Testis (tissue), 5 donors: Measurements from ENCODE around the gene LFNG. TPM values are rescaled to one million over a fixed set of nuclear protein-coding genes. Genes with fewer than 3 reads are reported as not detected.
A peak's percentile ranks its signal among the peaks of the same experiment; 100 is the strongest.

Experiments used
- DNase-seq: peaks from one replicate; pipeline ENCODE4 v3.0.0-alpha.2; 2019
- H3K27ac ChIP-seq, 2 donors: fragments of 200-600 bp; sonication (generic); one replicate each; pipeline ENCODE4 v1.5.1; 2019
- H3K27me3 ChIP-seq: fragments of 200-600 bp; sonication (generic); one replicate; pipeline ENCODE4 v1.5.1; 2019
- H3K36me3 ChIP-seq: fragments of 200-600 bp; sonication (generic); one replicate; pipeline ENCODE4 v1.5.1; 2017; ENCODE audit warnings: low read depth; ENCODE audit errors: missing control alignments
- H3K4me1 ChIP-seq: fragments of 200-600 bp; sonication (generic); one replicate; pipeline ENCODE4 v1.5.1; 2019
- H3K4me3 ChIP-seq, 2 donors: fragments of 200-600 bp; sonication (generic); one replicate each; pipeline ENCODE4 v1.5.1; 2017 to 2019
- H3K9me3 ChIP-seq: fragments of 200-600 bp; sonication (generic); one replicate; pipeline ENCODE4 v1.5.1; 2017
- CTCF ChIP-seq, 3 experiments: fragments of 450-650 bp in 2 of 3; fragments of 200-600 bp in 1 of 3; sonication (generic) in 1 of 3; IDR thresholded peaks; one replicate each; pipeline ENCODE4 v1.5.1; 2016 to 2019; ENCODE audit warnings: antibody characterized with exemption in 3 of 3, mild to moderate bottlenecking in 2 of 3, moderate library complexity in 1 of 3
- POLR2A ChIP-seq: fragments of 450-650 bp; IDR thresholded peaks from one replicate; pipeline ENCODE4 v1.6.1; 2017; ENCODE audit warnings: antibody characterized with exemption, mild to moderate bottlenecking, moderate library complexity
- WGBS, 2 donors: methylation state at CpG; one replicate each; pipeline ENCODE4 v1.1.5; 2018; 5-methylcytosine and 5-hydroxymethylcytosine counted together
- intact Hi-C: fragments of 100-400 bp; cut with DNase I; formaldehyde crosslinking; loops from one replicate; pipeline ENCODE4 v1.15.1; 2023; ENCODE audit warnings: low total_unique reads
- long read RNA-seq, 2 donors: transcript quantifications; one replicate each; lab custom pipeline, GENCODE V29; 2026
- polyA plus RNA-seq: library from polyadenylated mRNA; stranded (reverse); fragments of 350-450 nt; fragmentation: Illumina TruSeq; extraction: RNeasy Lipid Tissue Mini Kit (QIAGEN cat#74804); gene quantifications from one replicate; pipeline ENCODE4 v1.2.3, GENCODE V29; 2014; ENCODE audit warnings: low read depth, low replicate concordance; ENCODE audit not compliant: insufficient read depth
- total RNA-seq, 2 donors: library from RNA; depleted of rRNA; stranded (reverse); fragments of >200 nt; gene quantifications; one replicate each; pipeline ENCODE4 v1.2.3, GENCODE V29; 2016

The LFNG gene
- total RNA-seq, result 10 to 100 TPM; 18.3 to 34.1 TPM
- 10.1 TPM for polyA plus RNA-seq
- long read RNA-seq, donor 1, transcript LFNG-201 (8 exons, 2,377 nt), result major isoform, 10 of 10 reads
- long read RNA-seq, donor 1, partial matches to known transcripts, result 0 of 10 reads
- long read RNA-seq, donor 1, other reads (novel, unspliced or antisense), result 0 of 10 reads
- long read RNA-seq, donor 2, transcript LFNG-201 (8 exons, 2,377 nt), result major isoform, 7 of 7 reads
- long read RNA-seq, donor 2, partial matches to known transcripts, result 0 of 7 reads
- long read RNA-seq, donor 2, other reads (novel, unspliced or antisense), result 0 of 7 reads

- Histone ChIP-seq H3K9me3 (no peaks in the 10 kb centered on the region), H3K27me3 (no peaks in the 10 kb centered on the region), H3K4me1 (peaks cover 37% of the 10 kb centered on the region), H3K36me3 (no peaks in the 10 kb centered on the region), H3K27ac (peak within 1 kb of the TSS in 1 of 2 donors; percentile 41), H3K4me3 (peak within 1 kb of the TSS; percentile 49 to 59)
- DNase-seq, result peak; percentile 92
- intact Hi-C loops, result no loop called here
- WGBS, 2 donors, result 1 to 3% methylated on average over 7 to 56 of the region's 95 CpGs
- TF ChIP-seq CTCF (IDR thresholded peaks at IDR 0.05) (peak in 1 of 3 experiments; percentile 10), POLR2A (peak; percentile 25)
Measured at GRCh38 chr7:2519119-2519930, at the start of gene LFNG. Gene LFNG, plus strand, starts transcription at chr7:2519774. Its CDS starts 88 bp downstream, at chr7:2519862.

- Histone ChIP-seq H3K36me3 (no peaks in the 10 kb centered on the region), H3K4me3 (no peak overlapping the region), H3K4me1 (no peaks in the 10 kb centered on the region), H3K27me3 (no peaks in the 10 kb centered on the region), H3K27ac (no peak overlapping the region), H3K9me3 (no peaks in the 10 kb centered on the region)
- intact Hi-C loops, result loop anchor here (10.0 kb wide), 1 partner anchor 84 kb away; the partner anchor contains the start of genes BRAT1 and IQCE
- WGBS, 2 donors, result 69 to 77% methylated on average over 13 to 19 of the region's 19 CpGs
- no peak for TF ChIP-seq CTCF (IDR thresholded peaks at IDR 0.05)
- TF ChIP-seq POLR2A, result no peak
- no peak for DNase-seq
Measured at GRCh38 chr7:2470204-2471021, 49.2 kb upstream of the LFNG start.

GRCh38 chr7:2471022-2471329 lies 48.6 kb upstream of the LFNG start:
- WGBS, 2 donors, result 58 to 76% methylated on average over 3 to 5 of the region's 5 CpGs
- Histone ChIP-seq H3K4me1 (no peaks in the 10 kb centered on the region), H3K27ac (no peak overlapping the region), H3K4me3 (no peak overlapping the region), H3K36me3 (no peaks in the 10 kb centered on the region), H3K9me3 (no peaks in the 10 kb centered on the region), H3K27me3 (no peaks in the 10 kb centered on the region)
- TF ChIP-seq POLR2A (no peak), CTCF (IDR thresholded peaks at IDR 0.05) (no peak)
- intact Hi-C loops, result loop anchor here (10.0 kb wide), 1 partner anchor 84 kb away; the partner anchor contains the start of genes BRAT1 and IQCE
- no peak for DNase-seq

GRCh38 chr7:2471396-2471795 lies 48.2 kb upstream of the LFNG start:
- no peaks in the 10 kb centered on the region for H3K36me3 ChIP-seq
- H3K27ac ChIP-seq, result no peak overlapping the region
- no peak for DNase-seq
- intact Hi-C loops, result loop anchor here (10.0 kb wide), 1 partner anchor 83 kb away; the partner anchor contains the start of genes BRAT1 and IQCE
- no peaks in the 10 kb centered on the region for H3K9me3 ChIP-seq
- no peak overlapping the region for H3K4me3 ChIP-seq
- TF ChIP-seq CTCF (IDR thresholded peaks at IDR 0.05) (no peak), POLR2A (no peak)
- H3K27me3 ChIP-seq, result no peaks in the 10 kb centered on the region
- H3K4me1 ChIP-seq, result no peaks in the 10 kb centered on the region
- WGBS, 2 donors, result 51 to 53% methylated on average over 14 to 16 of the region's 17 CpGs
